BJ (cell line): ENCODE results near the gene RASGEF1C. TPM values are rescaled to one million over a fixed set of nuclear protein-coding genes. Genes with fewer than 3 reads are reported as not detected.

ENCODE experiments used
- CTCF ChIA-PET: fragments of 350-600 bp; formaldehyde crosslinking; extraction: SDS; loops from one replicate; lab custom pipeline; 2021; ENCODE audit warnings: antibody characterized with exemption, inconsistent platforms; lab: Yijun Ruan, JAX
- POLR2A ChIA-PET: fragments of 300-600 bp; sonication (Branson Sonifier 250); formaldehyde crosslinking; extraction: SDS; loops from one replicate; lab custom pipeline; 2021; ENCODE audit warnings: antibody characterized with exemption; lab: Charles Lee
- DNase-seq: peaks from one replicate; pipeline ENCODE4 v3.0.0-alpha.2; 2011; ENCODE audit warnings: low read depth
- H3K27me3 ChIP-seq: 2 replicates; pipeline ENCODE4 v1.6.0; 2011; ENCODE audit warnings: low read length; ENCODE audit not compliant: control insufficient read depth, insufficient read depth
- H3K36me3 ChIP-seq: 2 replicates; pipeline ENCODE4 v1.5.1; 2011; ENCODE audit warnings: low read length; ENCODE audit not compliant: control insufficient read depth, insufficient read depth
- H3K4me3 ChIP-seq: 2 replicates; pipeline ENCODE4 v1.5.1; 2011; ENCODE audit warnings: low read depth, mild to moderate bottlenecking, control low read depth, low read length
- polyA plus RNA-seq: library from polyadenylated mRNA; depleted of rRNA; stranded (reverse); fragments of >200 nt; gene quantifications from 2 replicates; pipeline ENCODE4 v1.2.3, GENCODE V29; 2011
- TF ChIP-seq, protein P1 (sequence below): IDR thresholded peaks from 2 replicates; pipeline ENCODE4 v1.5.1; 2011; ENCODE audit warnings: low read depth, mild to moderate bottlenecking, control low read depth, inconsistent platforms, low read length, moderate library complexity; ENCODE audit not compliant: insufficient read depth

RASGEF1C gene
- polyA plus RNA-seq, 1 experiment: not detected

DNA sequence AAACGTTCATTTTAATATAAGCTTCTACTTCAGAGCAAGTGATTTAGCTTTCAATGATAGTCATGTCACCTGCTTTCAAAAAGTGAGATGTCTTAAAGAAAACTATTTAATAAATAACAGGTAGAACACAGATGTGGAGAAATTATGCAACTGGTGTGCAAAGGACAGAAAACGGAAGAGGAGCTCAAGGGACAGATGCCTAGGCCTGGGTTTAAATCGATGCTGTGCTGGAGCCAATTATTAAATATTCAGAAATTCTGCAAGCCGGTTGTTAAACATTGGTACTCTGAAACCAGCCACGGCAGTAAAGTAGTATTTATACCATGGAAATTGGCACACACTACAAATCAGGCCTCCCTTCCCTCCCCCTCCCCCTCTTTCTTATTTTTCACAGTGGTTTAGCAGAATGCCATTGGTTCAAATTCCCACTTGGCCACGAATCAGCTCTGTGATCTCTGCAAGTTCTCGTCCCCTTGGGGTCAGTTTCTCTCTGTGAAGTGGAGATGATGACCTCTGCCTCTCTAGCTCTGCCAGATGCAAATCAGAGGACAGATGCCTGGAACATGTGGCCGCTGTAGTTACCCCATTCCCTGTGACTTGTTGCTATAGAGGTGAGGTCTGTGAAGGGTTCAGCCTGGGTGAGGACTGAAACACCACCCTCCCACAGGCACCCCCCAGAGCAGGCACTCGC is 131.3 kb downstream of the RASGEF1C start:
- POLR2A ChIA-PET: no interaction called here
- TF ChIP-seq, protein P1, sequence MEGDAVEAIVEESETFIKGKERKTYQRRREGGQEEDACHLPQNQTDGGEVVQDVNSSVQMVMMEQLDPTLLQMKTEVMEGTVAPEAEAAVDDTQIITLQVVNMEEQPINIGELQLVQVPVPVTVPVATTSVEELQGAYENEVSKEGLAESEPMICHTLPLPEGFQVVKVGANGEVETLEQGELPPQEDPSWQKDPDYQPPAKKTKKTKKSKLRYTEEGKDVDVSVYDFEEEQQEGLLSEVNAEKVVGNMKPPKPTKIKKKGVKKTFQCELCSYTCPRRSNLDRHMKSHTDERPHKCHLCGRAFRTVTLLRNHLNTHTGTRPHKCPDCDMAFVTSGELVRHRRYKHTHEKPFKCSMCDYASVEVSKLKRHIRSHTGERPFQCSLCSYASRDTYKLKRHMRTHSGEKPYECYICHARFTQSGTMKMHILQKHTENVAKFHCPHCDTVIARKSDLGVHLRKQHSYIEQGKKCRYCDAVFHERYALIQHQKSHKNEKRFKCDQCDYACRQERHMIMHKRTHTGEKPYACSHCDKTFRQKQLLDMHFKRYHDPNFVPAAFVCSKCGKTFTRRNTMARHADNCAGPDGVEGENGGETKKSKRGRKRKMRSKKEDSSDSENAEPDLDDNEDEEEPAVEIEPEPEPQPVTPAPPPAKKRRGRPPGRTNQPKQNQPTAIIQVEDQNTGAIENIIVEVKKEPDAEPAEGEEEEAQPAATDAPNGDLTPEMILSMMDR: no peak
- CTCF ChIA-PET: interaction anchor here (6.6 kb wide), 1 partner anchor 13 kb away, joined by 30 read pairs; no protein-coding TSS in a partner anchor

GRCh38 chr5:180075703-180076102 is 133.3 kb downstream of the RASGEF1C start:
- Histone ChIP-seq H3K27me3 (peaks cover 2% of the 10 kb centered on the region), H3K4me3 (no peak overlapping the region), H3K36me3 (no peaks in the 10 kb centered on the region)
- CTCF ChIA-PET: interaction anchor here (6.6 kb wide), 1 partner anchor 15 kb away, joined by 30 read pairs; no protein-coding TSS in a partner anchor
- TF ChIP-seq, protein P1: no peak
- POLR2A ChIA-PET: no interaction called here
- DNase-seq: no peak

More for the DNA sequence above, 131.3 kb downstream of the RASGEF1C start:
- Histone ChIP-seq H3K36me3 (no peaks in the 10 kb centered on the region), H3K4me3 (no peak overlapping the region), H3K27me3 (peaks cover 4% of the 10 kb centered on the region)
- no peak for DNase-seq

GRCh38 chr5:180074462-180074861 is 134.5 kb downstream of the RASGEF1C start:
- H3K27me3 ChIP-seq: no peaks in the 10 kb centered on the region; the same call in none of the 2 replicates
- TF ChIP-seq, protein P1: no peak
- no peak for DNase-seq
- H3K4me3 ChIP-seq: no peak overlapping the region
- CTCF ChIA-PET: no interaction called here
- POLR2A ChIA-PET: no interaction called here
- H3K36me3 ChIP-seq: no peaks in the 10 kb centered on the region

DNA sequence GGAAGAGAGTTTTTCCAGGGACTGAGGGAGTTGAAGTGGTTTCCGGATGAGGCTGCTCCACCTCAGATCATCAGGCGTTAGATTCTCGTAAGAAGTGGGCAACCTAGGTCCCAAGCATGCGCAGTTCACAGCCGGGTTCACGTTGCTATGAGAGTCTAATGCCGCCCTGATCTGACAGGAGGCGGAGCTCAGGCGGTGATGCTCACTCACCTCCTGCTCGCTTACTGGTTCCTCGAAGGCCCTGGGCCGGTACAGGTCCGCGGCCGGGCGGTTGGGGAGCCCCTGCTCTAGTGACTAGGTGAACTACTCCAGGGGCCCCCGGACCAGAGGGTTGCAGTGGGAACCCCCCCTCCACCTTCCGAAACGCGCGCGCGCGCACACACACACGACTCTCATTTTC is 136.5 kb downstream of the RASGEF1C start:
- no peak overlapping the region for H3K4me3 ChIP-seq
- POLR2A ChIA-PET: no interaction called here
- CTCF ChIA-PET: no interaction called here
- DNase-seq: no peak
- no peaks in the 10 kb centered on the region for H3K36me3 ChIP-seq
- TF ChIP-seq, protein P1: no peak
- no peaks in the 10 kb centered on the region; the same call in 1 of the 2 replicates for H3K27me3 ChIP-seq

DNA sequence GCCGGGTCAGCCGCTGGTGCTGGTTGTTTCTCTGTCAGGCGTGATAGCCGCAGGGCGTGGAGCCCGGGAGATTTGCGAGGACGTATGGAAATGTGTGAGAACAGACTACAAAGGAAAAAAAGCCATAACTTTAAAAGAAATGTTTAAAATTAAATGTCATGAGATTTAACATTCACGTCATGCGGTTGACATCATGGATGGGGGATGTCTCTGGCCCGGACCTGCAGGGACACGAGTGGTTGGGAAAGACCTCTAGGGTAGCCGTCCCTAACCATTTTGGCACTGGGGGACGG is 136.8 kb downstream of the RASGEF1C start:
- H3K36me3 ChIP-seq: no peaks in the 10 kb centered on the region
- DNase-seq: no peak
- H3K4me3 ChIP-seq: no peak overlapping the region; the same call in 1 of the 2 replicates
- ChIA-PET POLR2A (no interaction called here), CTCF (no interaction called here)
- H3K27me3 ChIP-seq: no peaks in the 10 kb centered on the region; the same call in 1 of the 2 replicates
- TF ChIP-seq, protein P1: no peak
